GM19455 (cell line): ENCODE measurements around the gene LFNG.

ENCODE experiments used
- ATAC-seq: cut with Tn5 transposase; IDR thresholded peaks from one replicate; pipeline ENCODE4 v1.9.1; 2021; ENCODE audit not compliant: unreplicated experiment

Gene LFNG

GRCh38 chr7:2502647-2502966 is 17.0 kb upstream of the LFNG start:
- ATAC-seq = no peak

- no peak for ATAC-seq
These were observed 16.3 kb upstream of the LFNG start for GRCh38 chr7:2503056-2503941.

- no peak for ATAC-seq
These were observed 15.3 kb upstream of the LFNG start for GRCh38 chr7:2504128-2504888.

GRCh38 chr7:2504889-2505375 is 14.6 kb upstream of the LFNG start:
- no peak for ATAC-seq

- ATAC-seq = no peak
These were observed 14.2 kb upstream of the LFNG start for GRCh38 chr7:2505401-2505800.

GRCh38 chr7:2507208-2507916 is 12.2 kb upstream of the LFNG start:
- ATAC-seq = no peak

GRCh38 chr7:2507917-2508306 is 11.7 kb upstream of the LFNG start:
- no peak for ATAC-seq

- no peak for ATAC-seq
These were observed 11.0 kb upstream of the LFNG start for GRCh38 chr7:2508327-2509215.

GRCh38 chr7:2509298-2509906 is 10.2 kb upstream of the LFNG start:
- ATAC-seq = no peak

GRCh38 chr7:2510130-2510776 is 9.3 kb upstream of the LFNG start:
- ATAC-seq = no peak

- ATAC-seq = no peak
These were observed 8.4 kb upstream of the LFNG start for GRCh38 chr7:2510909-2511768.

GRCh38 chr7:2511769-2512168 is 7.8 kb upstream of the LFNG start:
- no peak for ATAC-seq

GRCh38 chr7:2512179-2512661 is 7.4 kb upstream of the LFNG start:
- no peak for ATAC-seq

- no peak for ATAC-seq
These were observed 6.9 kb upstream of the LFNG start for GRCh38 chr7:2512713-2513112.

GRCh38 chr7:2513702-2514101 is 5.9 kb upstream of the LFNG start:
- ATAC-seq = no peak

GRCh38 chr7:2514473-2515423 is 4.8 kb upstream of the LFNG start:
- ATAC-seq = no peak

GRCh38 chr7:2515424-2516193 is 4.0 kb upstream of the LFNG start:
- ATAC-seq = no peak
